GM12872 (cell line): ENCODE measurements around the gene ATAT1.

Experiments used
- CTCF ChIP-seq: IDR thresholded peaks from 3 replicates; pipeline ENCODE4 v1.5.1; 2011; ENCODE audit warnings: low read depth, mild to moderate bottlenecking, low read length, moderate library complexity; ENCODE audit not compliant: insufficient read depth

The ATAT1 gene

GRCh38 chr6:30644769-30645168 is 18.1 kb downstream of the ATAT1 start:
- TF ChIP-seq CTCF = no peak

- no peak for TF ChIP-seq CTCF
These were observed 19.3 kb downstream of the ATAT1 start for GRCh38 chr6:30645989-30646388.

GRCh38 chr6:30646450-30647241 is 20.0 kb downstream of the ATAT1 start, which contains the start of gene C6orf136:
Gene C6orf136 (plus strand): TSS chr6:30647133. CDS start chr6:30647232, 99 bp downstream.
- TF ChIP-seq CTCF = no peak

- no peak for TF ChIP-seq CTCF
These were observed 20.8 kb downstream of the ATAT1 start for GRCh38 chr6:30647242-30648116.

GRCh38 chr6:30651143-30651542 is 24.5 kb downstream of the ATAT1 start:
- no peak for TF ChIP-seq CTCF

- TF ChIP-seq CTCF = no peak
These were observed 28.4 kb downstream of the ATAT1 start for GRCh38 chr6:30654798-30655742.

- no peak for TF ChIP-seq CTCF
These were observed 29.0 kb downstream of the ATAT1 start for GRCh38 chr6:30655743-30656094.
